ENCODE data around the gene GLRX. TPM values are rescaled to one million over a fixed set of nuclear protein-coding genes. Genes with fewer than 3 reads are reported as not detected.

The GLRX gene
- total and polyA plus RNA-seq, 2 of the 4 experiments (the other 2 are of a cell fraction): 142 to 193 TPM

- no peak overlapping the region for H2BK20ac ChIP-seq (ENCODE audit: low read depth, low read length)
- TF ChIP-seq CHD1 (IDR thresholded peaks at IDR 0.05; ENCODE audit: low read depth, low read length) (no peak), MAFK (IDR thresholded peaks at IDR 0.05; ENCODE audit: low read depth, low read length) (peak; percentile 62), CEBPB (IDR thresholded peaks at IDR 0.05; ENCODE audit: low read depth, low read length) (no peak)
- 94 to 100% methylated on average over 1 to 7 of the region's 8 CpGs for WGBS, 2 experiments (ENCODE audit: extremely low coverage in 2 of 2, insufficient read length in 1 of 2)
- no peak overlapping the region for H2BK120ac ChIP-seq (ENCODE audit: low read depth, low read length)
- no peak overlapping the region for H3K23ac ChIP-seq (ENCODE audit: low read depth, low read length)
- dilution Hi-C loops (cut with HindIII; ENCODE audit: low sequenced_read_pairs, unreplicated experiment) (no loop called here), in situ Hi-C loops (cut with MboI; ENCODE audit: low sequenced_read_pairs) (no loop called here), intact Hi-C loops (cut with micrococcal nuclease) (no loop called here)
- ChIA-PET CTCF (no interaction called here), POLR2A (ENCODE audit: unreplicated experiment) (no interaction called here)
- no peak overlapping the region for H3K4me3 ChIP-seq (ENCODE audit: insufficient read depth, low read depth, low read length)
- BruUV-seq (replicated peaks): no TSS peak
- no peak overlapping the region for H2AK5ac ChIP-seq (ENCODE audit: low read depth, low read length)
- H4K20me1 ChIP-seq (ENCODE audit: insufficient read depth, low read length): peaks cover 35% of the 10 kb centered on the region
- no peak for ATAC-seq (ENCODE audit: low read depth)
- no peak for DNase-seq
- H2BK5ac ChIP-seq (ENCODE audit: low read depth, low read length, poor library complexity, severe bottlenecking): no peak overlapping the region
- no peak overlapping the region for H2AFZ ChIP-seq (replicated peaks; ENCODE audit: low read length, poor library complexity)
- H3K4ac ChIP-seq (ENCODE audit: low read depth, low read length): no peak overlapping the region
- no peak overlapping the region for H3K27ac ChIP-seq (ENCODE audit: insufficient read depth, low read length)
- H3K9me1 ChIP-seq (ENCODE audit: insufficient read depth, low read length): peaks cover 23% of the 10 kb centered on the region
- no peak overlapping the region for H3K9ac ChIP-seq (ENCODE audit: low read depth, low read length)
- H3K18ac ChIP-seq (ENCODE audit: low read depth, low read length): no peak overlapping the region
- no peak overlapping the region for H3K14ac ChIP-seq (replicated peaks; ENCODE audit: low read depth, low read length)
- H3K56ac ChIP-seq (ENCODE audit: extremely low read depth, insufficient read depth, low read length): no peak overlapping the region
- no peak overlapping the region for H4K8ac ChIP-seq (ENCODE audit: low read depth in 2 of 2, low read length in 2 of 2)
- no peaks in the 10 kb centered on the region for H3K9me3 ChIP-seq (ENCODE audit: control insufficient read depth, insufficient read depth, low read length)
- peaks cover 39% of the 10 kb centered on the region for H3K36me3 ChIP-seq (ENCODE audit: control insufficient read depth, insufficient read depth, low read length)
- peaks cover 24% of the 10 kb centered on the region for H3K4me1 ChIP-seq (ENCODE audit: control insufficient read depth, insufficient read depth, low read length)
- H3K4me2 ChIP-seq (ENCODE audit: low read depth, low read length): no peak overlapping the region
- peaks cover 30 to 73% of the 10 kb centered on the region in 2 experiments for H3K79me1 ChIP-seq (ENCODE audit: low read depth in 1 of 2, low read length in 2 of 2)
- H2BK15ac ChIP-seq (ENCODE audit: low read depth, low read length): no peak overlapping the region
- no peak overlapping the region for H2AK9ac ChIP-seq (replicated peaks; ENCODE audit: low read depth, low read length, poor library complexity)
- H4K91ac ChIP-seq (ENCODE audit: insufficient read depth, low read depth, low read length): no peak overlapping the region
- no peaks in the 10 kb centered on the region for H3K27me3 ChIP-seq (ENCODE audit: control insufficient read depth, insufficient read depth, low read length)
- H4K5ac ChIP-seq (ENCODE audit: low read depth, low read length): no peak overlapping the region
Observed at GRCh38 chr5:95816341-95816740, 6.2 kb downstream of the GLRX start.
